BLaER1 treated with 17β-estradiol and CSF1 and Interleukin-3, amounts not matched to agents 10 nM and 100 nM (cell line): ENCODE measurements around the gene NDE1.

ENCODE experiments used
- H3K27ac ChIP-seq, 11 experiments: shearing (Covaris generic); formaldehyde crosslinking; 2 replicates each; pipeline ENCODE4 v1.8.1; 2022
- H3K27me3 ChIP-seq, 11 experiments: shearing (Covaris generic); formaldehyde crosslinking; 2 replicates each; pipeline ENCODE4 v1.8.1; 2022
- H3K36me3 ChIP-seq, 11 experiments: shearing (Covaris generic); formaldehyde crosslinking; 2 replicates each; pipeline ENCODE4 v1.8.1; 2022
- H3K4me1 ChIP-seq, 10 experiments: shearing (Covaris generic); formaldehyde crosslinking; 2 replicates each; pipeline ENCODE4 v1.8.1; 2022
- H3K4me2 ChIP-seq, 11 experiments: shearing (Covaris generic); formaldehyde crosslinking; 2 replicates each; pipeline ENCODE4 v1.8.1; 2022
- H3K4me3 ChIP-seq, 10 experiments: shearing (Covaris generic); formaldehyde crosslinking; 2 replicates each; pipeline ENCODE4 v1.8.1; 2022
- H3K9ac ChIP-seq, 11 experiments: shearing (Covaris generic); formaldehyde crosslinking; 2 replicates each; pipeline ENCODE4 v1.8.1; 2022
- H3K9me3 ChIP-seq, 11 experiments: shearing (Covaris generic); formaldehyde crosslinking; replicated peaks in 1 of 11; 2 replicates each; pipeline ENCODE4 v1.8.1; 2022
- H4K20me1 ChIP-seq, 11 experiments: shearing (Covaris generic); formaldehyde crosslinking; 2 replicates each; pipeline ENCODE4 v1.8.1; 2022
- Cebpa-rat ChIP-seq, 11 experiments: shearing (Covaris generic); IDR thresholded peaks; 2 replicates each; pipeline ENCODE4 v1.8.1; 2022

The NDE1 gene

GRCh38 chr16:15748654-15749053, 98.6 kb downstream of the NDE1 start:
- Histone ChIP-seq H3K36me3 (peaks cover 0 to 26% (median 3%) of the 10 kb centered on the region in 11 experiments; a peak in 7 of 22 replicates), H3K9ac (no peak overlapping the region), H3K9me3 (no peaks in the 10 kb centered on the region), H3K4me1 (peaks cover 8 to 32% (median 22%) of the 10 kb centered on the region in 10 experiments), H3K27ac (no peak overlapping the region), H3K27me3 (no peaks in the 10 kb centered on the region), H3K4me3 (no peak overlapping the region), H3K4me2 (no peak overlapping the region; a peak in 1 of 22 replicates), H4K20me1 (peaks cover 0 to 4% (median 0%) of the 10 kb centered on the region in 11 experiments; a peak in 1 of 22 replicates)
- no peak for TF ChIP-seq Cebpa-rat (IDR thresholded peaks at IDR 0.05)

DNA sequence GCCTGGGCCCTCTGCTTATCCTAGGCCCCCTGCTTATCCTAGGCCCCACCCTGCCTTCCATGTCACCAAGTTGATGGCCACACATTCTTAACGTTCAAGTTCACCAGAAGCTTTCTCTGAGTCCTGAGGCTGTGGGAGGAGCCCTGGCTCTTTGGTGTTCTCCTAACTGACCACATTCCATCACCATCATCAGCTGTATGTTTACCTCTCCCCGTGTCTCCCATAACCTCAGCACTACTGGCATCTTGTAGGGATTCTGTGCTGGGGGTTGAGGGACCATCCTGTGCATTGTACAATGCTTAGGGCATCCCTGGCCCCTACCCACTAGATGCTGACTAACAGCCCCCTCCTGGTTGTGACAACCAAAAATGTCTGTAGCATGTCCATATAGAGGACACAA, 99.3 kb downstream of the NDE1 start:
- Histone ChIP-seq H3K4me2 (no peak overlapping the region), H3K4me3 (no peak overlapping the region), H3K36me3 (peaks cover 0 to 20% (median 0%) of the 10 kb centered on the region in 11 experiments; a peak in 2 of 22 replicates), H3K27ac (no peak overlapping the region), H3K4me1 (peaks cover 8 to 25% (median 16%) of the 10 kb centered on the region in 10 experiments), H3K9ac (no peak overlapping the region), H3K27me3 (no peaks in the 10 kb centered on the region), H4K20me1 (peaks cover 0 to 4% (median 0%) of the 10 kb centered on the region in 11 experiments; a peak in 1 of 22 replicates), H3K9me3 (no peaks in the 10 kb centered on the region)
- TF ChIP-seq Cebpa-rat (IDR thresholded peaks at IDR 0.05) = no peak

GRCh38 chr16:15749985-15750384, 99.9 kb downstream of the NDE1 start:
- no peak overlapping the region for H3K9ac ChIP-seq
- H3K4me3 ChIP-seq = no peak overlapping the region
- H3K36me3 ChIP-seq = peaks cover 0 to 20% (median 0%) of the 10 kb centered on the region in 11 experiments; a peak in 2 of 22 replicates
- no peak overlapping the region for H3K27ac ChIP-seq
- H3K9me3 ChIP-seq = no peaks in the 10 kb centered on the region
- no peaks in the 10 kb centered on the region for H3K27me3 ChIP-seq
- peaks cover 1 to 23% (median 11%) of the 10 kb centered on the region in 10 experiments for H3K4me1 ChIP-seq
- no peak for TF ChIP-seq Cebpa-rat (IDR thresholded peaks at IDR 0.05)
- peaks cover 0 to 2% (median 0%) of the 10 kb centered on the region in 11 experiments; a peak in 1 of 22 replicates for H4K20me1 ChIP-seq
- no peak overlapping the region for H3K4me2 ChIP-seq

DNA sequence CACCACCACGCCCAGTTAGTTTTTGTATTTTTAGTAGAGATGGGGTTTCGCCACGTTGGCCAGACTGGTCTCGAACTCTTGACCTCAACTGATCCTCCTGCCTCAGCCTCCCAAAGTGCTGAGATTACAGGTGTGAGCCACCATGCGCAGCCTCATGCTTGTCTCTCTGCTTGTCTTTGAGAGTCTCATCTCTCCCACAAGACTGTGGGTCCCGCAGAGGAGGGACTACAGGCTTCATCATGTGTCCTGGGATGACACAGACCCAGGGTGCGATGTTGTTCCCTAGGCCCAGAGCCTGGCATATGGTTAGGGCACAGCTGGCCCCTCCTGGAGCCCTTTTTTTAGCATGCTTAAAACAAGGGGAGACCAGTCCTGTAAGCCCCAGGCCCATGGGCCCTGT, 101.9 kb downstream of the NDE1 start:
- Histone ChIP-seq H3K27ac (no peak overlapping the region), H3K9me3 (no peaks in the 10 kb centered on the region), H3K4me2 (no peak overlapping the region), H3K36me3 (peaks cover 0 to 12% (median 0%) of the 10 kb centered on the region in 11 experiments; a peak in 2 of 22 replicates), H3K9ac (no peak overlapping the region), H3K4me3 (no peak overlapping the region), H3K4me1 (peaks cover 0 to 27% (median 13%) of the 10 kb centered on the region in 10 experiments; a peak in 16 of 20 replicates), H4K20me1 (peaks cover 0 to 6% (median 0%) of the 10 kb centered on the region in 11 experiments; a peak in 2 of 22 replicates), H3K27me3 (no peaks in the 10 kb centered on the region)
- no peak for TF ChIP-seq Cebpa-rat (IDR thresholded peaks at IDR 0.05)

GRCh38 chr16:15752717-15753488, 102.9 kb downstream of the NDE1 start:
- H3K27ac ChIP-seq = no peak overlapping the region
- peaks cover 0 to 6% (median 0%) of the 10 kb centered on the region in 11 experiments; a peak in 2 of 22 replicates for H4K20me1 ChIP-seq
- no peaks in the 10 kb centered on the region for H3K9me3 ChIP-seq
- no peak for TF ChIP-seq Cebpa-rat (IDR thresholded peaks at IDR 0.05)
- peaks cover 0 to 28% (median 11%) of the 10 kb centered on the region in 10 experiments; a peak in 16 of 20 replicates for H3K4me1 ChIP-seq
- H3K27me3 ChIP-seq = no peaks in the 10 kb centered on the region
- H3K36me3 ChIP-seq = peaks cover 0 to 6% (median 0%) of the 10 kb centered on the region in 11 experiments; a peak in 2 of 22 replicates
- H3K4me3 ChIP-seq = no peak overlapping the region
- no peak overlapping the region for H3K9ac ChIP-seq
- no peak overlapping the region for H3K4me2 ChIP-seq

DNA sequence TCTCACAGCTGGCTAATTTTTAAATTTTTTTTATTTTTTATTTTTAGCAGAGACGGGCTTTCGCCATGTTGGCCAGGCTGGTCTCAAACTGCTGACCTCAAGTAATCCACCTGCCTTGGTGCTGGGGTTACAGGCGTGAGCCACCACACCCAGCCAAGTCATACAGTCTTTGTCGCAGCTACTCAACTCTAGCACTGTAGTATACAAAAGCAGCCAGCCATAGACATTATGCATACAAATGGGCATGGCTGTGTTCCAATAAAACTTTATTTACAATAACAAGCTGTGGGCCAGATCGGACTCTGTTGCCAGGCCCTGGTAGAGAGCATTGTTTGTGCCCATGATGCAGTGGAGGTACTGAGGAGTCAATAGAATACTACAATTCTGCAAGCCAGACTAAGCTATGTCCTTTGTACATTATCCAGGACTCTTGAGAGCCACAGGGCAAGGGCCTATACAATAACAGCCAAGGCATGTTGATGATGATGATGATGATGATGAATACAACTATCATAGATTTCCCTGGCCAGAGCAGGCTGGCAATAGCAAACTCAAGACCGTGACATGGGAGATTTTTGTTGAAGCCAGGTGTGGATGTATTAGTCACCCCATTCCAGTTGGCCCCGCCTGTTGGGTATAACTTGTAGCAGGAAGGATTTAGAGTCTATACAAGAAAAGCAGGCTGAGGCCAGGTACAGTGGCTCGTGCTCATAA, 104.9 kb downstream of the NDE1 start:
- no peak for TF ChIP-seq Cebpa-rat (IDR thresholded peaks at IDR 0.05)
- Histone ChIP-seq H3K27me3 (no peaks in the 10 kb centered on the region), H3K27ac (no peak overlapping the region), H3K4me1 (peaks cover 0 to 28% (median 11%) of the 10 kb centered on the region in 10 experiments; a peak in 16 of 20 replicates), H3K4me3 (no peak overlapping the region), H3K9me3 (no peaks in the 10 kb centered on the region), H3K9ac (no peak overlapping the region), H4K20me1 (peaks cover 0 to 6% (median 0%) of the 10 kb centered on the region in 11 experiments; a peak in 2 of 22 replicates), H3K36me3 (no peaks in the 10 kb centered on the region), H3K4me2 (peak overlapping the region in 1 of 11 experiments; percentile 43; a peak in 1 of 22 replicates)

GRCh38 chr16:15757077-15757386, 107.0 kb downstream of the NDE1 start:
- H3K4me1 ChIP-seq = peaks cover 0 to 36% (median 11%) of the 10 kb centered on the region in 10 experiments; a peak in 16 of 20 replicates
- no peak overlapping the region for H3K9ac ChIP-seq
- no peaks in the 10 kb centered on the region for H3K27me3 ChIP-seq
- no peak for TF ChIP-seq Cebpa-rat (IDR thresholded peaks at IDR 0.05)
- peak overlapping the region in 6 of 11 experiments; percentile 25 to 69 (median 54); a peak in 5 of 22 replicates for H3K4me2 ChIP-seq
- H3K4me3 ChIP-seq = no peak overlapping the region
- H3K9me3 ChIP-seq = no peaks in the 10 kb centered on the region
- H4K20me1 ChIP-seq = peaks cover 0 to 6% (median 0%) of the 10 kb centered on the region in 11 experiments; a peak in 2 of 22 replicates
- no peak overlapping the region for H3K27ac ChIP-seq
- no peaks in the 10 kb centered on the region for H3K36me3 ChIP-seq

GRCh38 chr16:15757630-15758251, 107.7 kb downstream of the NDE1 start:
- no peak for TF ChIP-seq Cebpa-rat (IDR thresholded peaks at IDR 0.05)
- no peak overlapping the region for H3K4me2 ChIP-seq
- no peaks in the 10 kb centered on the region for H3K27me3 ChIP-seq
- no peaks in the 10 kb centered on the region for H3K36me3 ChIP-seq
- no peak overlapping the region for H3K27ac ChIP-seq
- no peak overlapping the region for H3K9ac ChIP-seq
- no peaks in the 10 kb centered on the region for H3K9me3 ChIP-seq
- peaks cover 0 to 6% (median 0%) of the 10 kb centered on the region in 11 experiments; a peak in 1 of 22 replicates for H4K20me1 ChIP-seq
- peaks cover 0 to 39% (median 15%) of the 10 kb centered on the region in 10 experiments; a peak in 16 of 20 replicates for H3K4me1 ChIP-seq
- no peak overlapping the region for H3K4me3 ChIP-seq
